ENCODE results near the gene PCDHGC5.

Gene PCDHGC5

DNA sequence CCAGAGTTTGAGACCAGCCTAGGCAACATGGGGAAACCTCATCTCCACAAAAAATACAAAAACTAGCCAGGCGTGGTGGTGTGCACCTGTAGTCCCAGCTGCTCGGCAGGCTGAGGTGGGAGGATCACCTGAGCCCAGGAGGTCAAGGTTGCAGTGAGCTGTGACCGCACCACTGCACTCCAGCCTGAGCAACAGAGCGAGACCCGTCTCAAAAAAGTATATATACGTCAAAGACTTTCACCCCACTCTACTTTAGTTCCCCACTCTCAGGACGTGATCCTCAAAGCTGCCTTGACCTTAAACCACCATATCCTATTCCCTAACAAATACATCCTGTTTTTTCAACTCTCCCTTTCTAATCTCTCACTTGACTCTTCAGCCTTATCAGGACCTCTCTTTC lies 41.0 kb downstream of the PCDHGC5 start:
- no peak for DNase-seq (ENCODE audit: low spot score)

DNA sequence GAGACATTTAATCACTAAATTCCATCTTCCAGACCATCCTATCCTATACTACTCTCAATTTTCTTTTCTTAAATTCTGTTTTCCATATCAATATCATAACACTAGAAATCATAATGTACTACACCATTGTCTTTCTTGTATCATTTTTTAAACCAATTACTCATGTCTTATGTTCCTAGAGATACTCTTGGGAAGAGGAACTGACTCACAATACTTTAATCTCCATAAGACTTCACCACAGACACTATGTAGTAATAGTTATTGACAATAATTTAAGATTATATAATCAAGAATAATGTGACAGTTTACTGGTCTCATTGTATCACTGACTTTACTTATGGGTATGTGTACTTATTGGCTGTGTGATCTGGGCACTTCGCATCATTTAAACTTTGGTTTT lies 43.8 kb downstream of the PCDHGC5 start:
- DNase-seq (ENCODE audit: low spot score): no peak

DNA sequence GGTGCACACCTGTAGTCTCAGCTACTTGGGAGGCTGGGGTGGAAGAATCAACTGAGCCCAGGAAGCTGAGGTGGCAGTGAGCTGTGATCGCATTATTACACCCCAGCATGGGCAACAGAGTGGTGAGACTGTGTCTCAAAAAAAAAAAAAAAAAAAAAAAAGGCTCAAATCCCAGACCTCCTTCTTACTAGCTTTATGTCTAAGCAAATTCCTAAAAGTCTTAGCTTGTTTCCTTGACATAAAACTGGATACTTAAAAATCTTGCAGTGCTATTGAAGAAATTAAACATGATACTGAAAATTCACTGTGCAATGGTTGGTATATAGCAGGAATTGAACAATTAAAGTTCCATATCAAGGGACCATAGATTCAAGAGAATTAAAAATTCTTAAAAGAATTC lies 45.0 kb downstream of the PCDHGC5 start:
- no peak for DNase-seq (ENCODE audit: low spot score)

DNA sequence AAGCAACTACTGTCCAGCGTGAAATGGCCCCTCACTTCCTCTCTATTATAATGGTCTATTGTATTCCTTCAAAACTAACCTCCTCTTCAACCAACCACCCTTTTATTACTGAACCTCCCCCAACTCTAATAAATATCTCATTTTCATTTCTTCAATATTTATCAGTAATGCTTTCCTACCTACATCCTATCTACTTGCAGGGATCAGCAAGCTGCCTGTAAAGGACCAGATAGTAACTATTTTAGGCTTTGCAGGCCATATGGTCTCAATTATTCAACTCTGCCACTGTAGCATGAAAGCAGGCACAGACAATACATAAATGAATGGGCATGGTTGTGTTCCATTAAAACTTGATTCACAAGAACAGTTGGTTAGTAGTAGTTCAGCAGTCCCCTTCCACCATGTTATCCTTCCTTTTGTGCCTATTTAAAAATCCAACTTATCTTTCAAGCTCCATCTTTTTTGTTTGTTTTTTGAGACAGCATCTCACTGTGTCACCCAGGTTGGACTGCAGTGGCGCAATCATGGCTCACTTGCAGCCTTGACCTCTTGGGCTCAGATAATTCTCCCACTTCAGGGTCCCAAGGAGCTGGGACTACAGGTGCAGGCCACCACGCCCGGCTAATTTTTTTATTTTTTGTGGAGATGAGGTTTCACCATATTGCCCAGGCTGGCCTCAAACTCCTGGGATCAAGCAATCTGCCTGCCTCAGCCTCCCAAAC lies 45.8 kb downstream of the PCDHGC5 start:
- DNase-seq (ENCODE audit: low spot score): no peak
